ENCODE results near the gene REV3L.

REV3L gene

GRCh38 chr6:111342913-111343312, 140.1 kb downstream of the REV3L start:
- H3K27me3 ChIP-seq (ENCODE audit: low read depth, low read length), result no peaks in the 10 kb centered on the region
- H2AFZ ChIP-seq (ENCODE audit: low read depth, low read length), result no peak overlapping the region
- H3K4me1 ChIP-seq (ENCODE audit: low read length), result peaks cover 84% of the 10 kb centered on the region
- peak overlapping the region; percentile 98 for H3K27ac ChIP-seq (ENCODE audit: low read length)
- H3K4me2 ChIP-seq (ENCODE audit: low read length), result peak overlapping the region; percentile 84
- peak overlapping the region; percentile 62 for H3K9ac ChIP-seq (ENCODE audit: low read length)
- H3K9me3 ChIP-seq (ENCODE audit: insufficient read depth, low read length), result no peaks in the 10 kb centered on the region
- peak overlapping the region; percentile 61 for H3K4me3 ChIP-seq (ENCODE audit: low read length)
- H4K20me1 ChIP-seq (ENCODE audit: insufficient read depth, low read length), result no peaks in the 10 kb centered on the region
- H3K79me2 ChIP-seq (ENCODE audit: low read length), result peaks cover 3% of the 10 kb centered on the region; the same call in 1 of the 2 replicates
- H3K36me3 ChIP-seq (replicated peaks; ENCODE audit: low read depth, low read length), result peaks cover 7% of the 10 kb centered on the region
- TF ChIP-seq EZH2phosphoT487 (IDR thresholded peaks at IDR 0.05; ENCODE audit: low read depth), result no peak
- TF ChIP-seq, protein P1, sequence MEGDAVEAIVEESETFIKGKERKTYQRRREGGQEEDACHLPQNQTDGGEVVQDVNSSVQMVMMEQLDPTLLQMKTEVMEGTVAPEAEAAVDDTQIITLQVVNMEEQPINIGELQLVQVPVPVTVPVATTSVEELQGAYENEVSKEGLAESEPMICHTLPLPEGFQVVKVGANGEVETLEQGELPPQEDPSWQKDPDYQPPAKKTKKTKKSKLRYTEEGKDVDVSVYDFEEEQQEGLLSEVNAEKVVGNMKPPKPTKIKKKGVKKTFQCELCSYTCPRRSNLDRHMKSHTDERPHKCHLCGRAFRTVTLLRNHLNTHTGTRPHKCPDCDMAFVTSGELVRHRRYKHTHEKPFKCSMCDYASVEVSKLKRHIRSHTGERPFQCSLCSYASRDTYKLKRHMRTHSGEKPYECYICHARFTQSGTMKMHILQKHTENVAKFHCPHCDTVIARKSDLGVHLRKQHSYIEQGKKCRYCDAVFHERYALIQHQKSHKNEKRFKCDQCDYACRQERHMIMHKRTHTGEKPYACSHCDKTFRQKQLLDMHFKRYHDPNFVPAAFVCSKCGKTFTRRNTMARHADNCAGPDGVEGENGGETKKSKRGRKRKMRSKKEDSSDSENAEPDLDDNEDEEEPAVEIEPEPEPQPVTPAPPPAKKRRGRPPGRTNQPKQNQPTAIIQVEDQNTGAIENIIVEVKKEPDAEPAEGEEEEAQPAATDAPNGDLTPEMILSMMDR (IDR thresholded peaks at IDR 0.05; ENCODE audit: low read depth, low read length), result no peak

DNA sequence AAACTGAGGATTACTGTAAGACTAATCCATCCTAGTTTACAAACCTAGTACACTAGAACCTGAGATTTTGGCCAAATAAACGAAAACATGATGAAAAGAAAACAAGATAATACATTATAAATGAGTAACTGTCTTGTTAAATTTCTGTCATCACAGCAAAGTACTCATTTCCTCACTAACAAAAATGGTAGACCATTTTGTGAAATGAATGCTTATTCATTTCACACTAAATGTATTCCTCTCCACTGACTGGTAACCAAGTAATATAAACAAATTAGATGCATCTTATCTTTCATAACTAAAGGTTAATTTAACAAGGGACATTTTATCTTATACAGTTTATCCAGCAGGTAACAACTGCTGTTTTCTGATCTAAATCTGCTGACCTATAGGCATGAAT, 143.7 kb downstream of the REV3L start:
- Histone ChIP-seq H3K4me3 (ENCODE audit: low read length) (peak overlapping the region; percentile 33; the same call in 1 of the 2 replicates), H3K4me1 (ENCODE audit: low read length) (peaks cover 69% of the 10 kb centered on the region), H3K9ac (ENCODE audit: low read length) (peak overlapping the region; percentile 45; the same call in 1 of the 2 replicates), H2AFZ (ENCODE audit: low read depth, low read length) (no peak overlapping the region), H3K4me2 (ENCODE audit: low read length) (peak overlapping the region; percentile 50), H3K79me2 (ENCODE audit: low read length) (peaks cover 6% of the 10 kb centered on the region), H4K20me1 (ENCODE audit: insufficient read depth, low read length) (no peaks in the 10 kb centered on the region), H3K9me3 (ENCODE audit: insufficient read depth, low read length) (no peaks in the 10 kb centered on the region), H3K36me3 (replicated peaks; ENCODE audit: low read depth, low read length) (peaks cover 13% of the 10 kb centered on the region), H3K27me3 (ENCODE audit: low read depth, low read length) (no peaks in the 10 kb centered on the region), H3K27ac (ENCODE audit: low read length) (peak overlapping the region; percentile 90)
- TF ChIP-seq, protein P1 (IDR thresholded peaks at IDR 0.05; ENCODE audit: low read depth, low read length), result no peak
- no peak for TF ChIP-seq EZH2phosphoT487 (IDR thresholded peaks at IDR 0.05; ENCODE audit: low read depth)

DNA sequence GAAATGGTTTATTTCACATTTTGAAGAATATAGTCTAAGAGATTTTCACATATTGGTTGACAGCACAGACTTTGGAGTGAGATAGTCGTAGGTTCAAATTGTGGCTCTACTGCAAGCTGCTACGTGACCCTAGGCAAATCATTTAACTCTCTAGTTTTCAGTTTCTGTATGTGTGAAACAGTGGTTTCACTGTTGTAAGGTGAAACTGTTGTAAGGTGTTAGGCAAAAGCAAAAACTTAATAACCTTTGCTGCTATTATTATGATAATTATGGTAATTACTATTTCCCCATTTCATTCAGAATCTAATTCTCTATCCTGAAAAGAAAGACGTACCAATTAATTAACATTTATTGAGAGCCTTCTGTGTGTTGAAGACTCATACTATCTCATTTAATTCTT, 144.2 kb downstream of the REV3L start:
- Histone ChIP-seq H4K20me1 (ENCODE audit: insufficient read depth, low read length) (no peaks in the 10 kb centered on the region), H3K79me2 (ENCODE audit: low read length) (peaks cover 6% of the 10 kb centered on the region), H3K9ac (ENCODE audit: low read length) (peak overlapping the region; percentile 51), H3K27me3 (ENCODE audit: low read depth, low read length) (no peaks in the 10 kb centered on the region), H3K36me3 (replicated peaks; ENCODE audit: low read depth, low read length) (peaks cover 12% of the 10 kb centered on the region), H3K27ac (ENCODE audit: low read length) (peak overlapping the region; percentile 90), H3K4me3 (ENCODE audit: low read length) (peak overlapping the region; percentile 33; the same call in 1 of the 2 replicates), H3K4me1 (ENCODE audit: low read length) (peaks cover 65% of the 10 kb centered on the region), H3K4me2 (ENCODE audit: low read length) (peak overlapping the region; percentile 50), H3K9me3 (ENCODE audit: insufficient read depth, low read length) (no peaks in the 10 kb centered on the region), H2AFZ (ENCODE audit: low read depth, low read length) (no peak overlapping the region)
- TF ChIP-seq, protein P1 (IDR thresholded peaks at IDR 0.05; ENCODE audit: low read depth, low read length), result no peak
- TF ChIP-seq EZH2phosphoT487 (IDR thresholded peaks at IDR 0.05; ENCODE audit: low read depth), result no peak

- no peak overlapping the region for H2AFZ ChIP-seq (ENCODE audit: low read depth, low read length)
- H3K27ac ChIP-seq (ENCODE audit: low read length), result peak overlapping the region; percentile 90
- H3K9ac ChIP-seq (ENCODE audit: low read length), result peak overlapping the region; percentile 30; the same call in 1 of the 2 replicates
- no peaks in the 10 kb centered on the region for H3K27me3 ChIP-seq (ENCODE audit: low read depth, low read length)
- TF ChIP-seq, protein P1 (IDR thresholded peaks at IDR 0.05; ENCODE audit: low read depth, low read length), result no peak
- no peak for TF ChIP-seq EZH2phosphoT487 (IDR thresholded peaks at IDR 0.05; ENCODE audit: low read depth)
- peak overlapping the region; percentile 23 for H3K4me2 ChIP-seq (ENCODE audit: low read length)
- peaks cover 14% of the 10 kb centered on the region for H3K36me3 ChIP-seq (replicated peaks; ENCODE audit: low read depth, low read length)
- peaks cover 6% of the 10 kb centered on the region for H3K79me2 ChIP-seq (ENCODE audit: low read length)
- H3K9me3 ChIP-seq (ENCODE audit: insufficient read depth, low read length), result no peaks in the 10 kb centered on the region
- H3K4me1 ChIP-seq (ENCODE audit: low read length), result peaks cover 55% of the 10 kb centered on the region
- no peak overlapping the region for H3K4me3 ChIP-seq (ENCODE audit: low read length)
- no peaks in the 10 kb centered on the region for H4K20me1 ChIP-seq (ENCODE audit: insufficient read depth, low read length)
Measured at GRCh38 chr6:111337829-111338236, 145.2 kb downstream of the REV3L start.

Measured in OCI-LY3 (cell line).